HepG2 (cell line): Measurements from ENCODE around the gene C2. TPM values are rescaled to one million over a fixed set of nuclear protein-coding genes. Genes with fewer than 3 reads are reported as not detected.

ENCODE experiments used
- FOSL2 ChIP-seq: sonication (generic); formaldehyde crosslinking; IDR thresholded peaks from 2 replicates; pipeline ENCODE4 v1.4.0; 2020; ENCODE audit warnings: missing genetic modification reagents
- FOXC1 ChIP-seq: sonication (generic); formaldehyde crosslinking; IDR thresholded peaks from 2 replicates; pipeline ENCODE4 v1.8.0; 2022; ENCODE audit warnings: mild to moderate bottlenecking, missing genetic modification reagents, borderline replicate concordance
- HMG20A ChIP-seq: IDR thresholded peaks from 2 replicates; pipeline ENCODE4 v1.6.1; 2016; ENCODE audit warnings: borderline replicate concordance
- HMGXB3 ChIP-seq: sonication (generic); formaldehyde crosslinking; IDR thresholded peaks from 2 replicates; pipeline ENCODE4 v1.4.0; 2020; ENCODE audit warnings: missing genetic modification reagents, borderline replicate concordance
- KAT8 ChIP-seq: IDR thresholded peaks from 2 replicates; pipeline ENCODE4 v1.6.1; 2016; ENCODE audit warnings: missing genetic modification reagents, missing compliant biosample characterization
- NR2C2 ChIP-seq: sonication (generic); formaldehyde crosslinking; IDR thresholded peaks from 2 replicates; pipeline ENCODE4 v1.4.0; 2020; ENCODE audit warnings: missing genetic modification reagents, mild to moderate bottlenecking, moderate library complexity, borderline replicate concordance
- PRMT3 ChIP-seq: sonication (generic); formaldehyde crosslinking; IDR thresholded peaks from 2 replicates; pipeline ENCODE4 v1.8.1; 2022; ENCODE audit warnings: low read depth, mild to moderate bottlenecking, moderate library complexity, missing genetic modification reagents, borderline replicate concordance
- ZMYM2 ChIP-seq: sonication (generic); formaldehyde crosslinking; IDR thresholded peaks from 2 replicates; pipeline ENCODE4 v1.8.0; 2022; ENCODE audit warnings: mild to moderate bottlenecking, missing genetic modification reagents
- ZNF407 ChIP-seq: sonication (generic); formaldehyde crosslinking; IDR thresholded peaks from one replicate; pipeline ENCODE4 v1.5.1; 2020; ENCODE audit warnings: mild to moderate bottlenecking, missing genetic modification reagents; ENCODE audit errors: not compliant biosample characterization
- ZNF430 ChIP-seq: sonication (generic); formaldehyde crosslinking; IDR thresholded peaks from 2 replicates; pipeline ENCODE4 v1.9.0; 2021; ENCODE audit warnings: mild to moderate bottlenecking, missing genetic modification reagents
- ZNF484 ChIP-seq: sonication (generic); formaldehyde crosslinking; IDR thresholded peaks from 2 replicates; pipeline ENCODE4 v1.5.1; 2020; ENCODE audit warnings: mild to moderate bottlenecking, low read depth, missing genetic modification reagents, borderline replicate concordance
- ZNF552 ChIP-seq: sonication (generic); formaldehyde crosslinking; IDR thresholded peaks from 2 replicates; pipeline ENCODE4 v1.9.0; 2022; ENCODE audit warnings: missing genetic modification reagents, mild to moderate bottlenecking, borderline replicate concordance
- ZSCAN5A ChIP-seq: sonication (generic); formaldehyde crosslinking; IDR thresholded peaks from 2 replicates; pipeline ENCODE4 v1.8.0; 2022; ENCODE audit warnings: mild to moderate bottlenecking, missing genetic modification reagents, borderline replicate concordance
- polyA plus RNA-seq, 8 experiments: library from polyadenylated mRNA; depleted of rRNA in 3 of 8; stranded (reverse) in 7 of 8; unstranded in 1 of 8; fragments of >200 nt; fragmentation: Illumina TruSeq in 4 of 8; extraction: Trizol in 4 of 8; gene quantifications; 2 replicates each; pipeline versions ENCODE4 v1.2.1 to v1.2.3, GENCODE V29; 2011 to 2016; ENCODE audit warnings: low read depth in 4 of 8, missing spikeins in 1 of 8, mixed read lengths in 1 of 8; ENCODE audit not compliant: insufficient read depth in 1 of 8
- total RNA-seq, 5 experiments: library from RNA; depleted of rRNA; stranded (reverse); fragments of >200 nt; fragmentation: Illumina TruSeq; extraction: Trizol; gene quantifications; 2 replicates each; pipeline ENCODE4 v1.2.3, GENCODE V29; 2016; ENCODE audit warnings: low read depth in 1 of 5

C2 gene
- total and polyA plus RNA-seq, 2 of the 13 experiments (the other 11 are each of a cell fraction or from before 2014, with no cell fraction given): 165 to 307 TPM

- TF ChIP-seq ZNF552 (CRISPR knock-in tag): no peak
- TF ChIP-seq NR2C2 (CRISPR knock-in tag): no peak
- peak; percentile 53 for TF ChIP-seq ZNF407 (CRISPR knock-in tag)
- TF ChIP-seq ZNF430 (CRISPR knock-in tag): no peak
- no peak for TF ChIP-seq HMG20A (CRISPR knock-in tag)
- peak; percentile 13; the same call in 1 of the 2 replicates for TF ChIP-seq FOXC1 (CRISPR knock-in tag)
- TF ChIP-seq ZMYM2 (CRISPR knock-in tag): no peak
- TF ChIP-seq FOSL2: no peak
- no peak for TF ChIP-seq ZSCAN5A
- TF ChIP-seq HMGXB3: no peak
- no peak for TF ChIP-seq ZNF484 (CRISPR knock-in tag)
- TF ChIP-seq KAT8 (CRISPR knock-in tag): no peak
- no peak for TF ChIP-seq PRMT3 (CRISPR knock-in tag)
Measured at GRCh38 chr6:31927863-31928671, 550 bp downstream of the C2 start (continued).
